Osteoblast (primary cell): ENCODE data around the gene CRYGN. TPM values are rescaled to one million over a fixed set of nuclear protein-coding genes. Genes with fewer than 3 reads are reported as not detected.

Experiments
- DNase-seq: peaks from one replicate; pipeline ENCODE4 v3.0.0; 2011; ENCODE audit warnings: low spot score, mixed read lengths; ENCODE audit not compliant: insufficient read length; ENCODE audit errors: missing footprints
- H2AFZ ChIP-seq: 2 replicates; pipeline ENCODE4 v1.6.0; 2011; ENCODE audit warnings: mild to moderate bottlenecking, low read length
- H3K27ac ChIP-seq: 2 replicates; pipeline ENCODE4 v1.5.1; 2011; ENCODE audit warnings: mild to moderate bottlenecking, low read depth, low read length, moderate library complexity
- H3K27me3 ChIP-seq: 2 replicates; pipeline ENCODE4 v1.6.0; 2012; ENCODE audit warnings: mild to moderate bottlenecking, control low read depth, inconsistent platforms, low read length, moderate library complexity; ENCODE audit not compliant: insufficient read depth
- H3K36me3 ChIP-seq: 2 replicates; pipeline ENCODE4 v1.5.1; 2011; ENCODE audit warnings: mild to moderate bottlenecking, low read length, control low read depth, moderate library complexity; ENCODE audit not compliant: insufficient read depth
- H3K4me1 ChIP-seq: 2 replicates; pipeline ENCODE4 v1.5.1; 2011; ENCODE audit warnings: mild to moderate bottlenecking, low read length, control low read depth, moderate library complexity; ENCODE audit not compliant: insufficient read depth
- H3K4me2 ChIP-seq: 2 replicates; pipeline ENCODE4 v1.6.0; 2011; ENCODE audit warnings: mild to moderate bottlenecking, low read length; ENCODE audit not compliant: insufficient read depth
- H3K4me3 ChIP-seq: fragments of 200-600 bp; sonication (generic); 3 replicates; pipeline ENCODE4 v1.5.1; 2012; ENCODE audit warnings: mild to moderate bottlenecking, low read length, inconsistent platforms; ENCODE audit not compliant: insufficient read depth
- H3K79me2 ChIP-seq: 2 replicates; pipeline ENCODE4 v1.6.0; 2012; ENCODE audit warnings: mild to moderate bottlenecking, low read length, control low read depth, inconsistent platforms; ENCODE audit not compliant: insufficient read depth
- H3K9me3 ChIP-seq: 2 replicates; pipeline ENCODE4 v1.5.1; 2011; ENCODE audit warnings: low read depth, low read length, control low read depth
- H4K20me1 ChIP-seq: 2 replicates; pipeline ENCODE4 v1.6.0; 2012; ENCODE audit warnings: mild to moderate bottlenecking, low read length, control low read depth; ENCODE audit not compliant: insufficient read depth
- total RNA-seq: library from RNA; depleted of rRNA; stranded (reverse); fragments of >200 nt; gene quantifications from 2 replicates; pipeline ENCODE4 v1.2.3, GENCODE V29; 2012
- TF ChIP-seq, protein P1 (sequence below): IDR thresholded peaks from 2 replicates; pipeline ENCODE4 v1.5.1; 2011; ENCODE audit warnings: mild to moderate bottlenecking, low read depth, low read length, moderate library complexity; ENCODE audit errors: extremely low read depth

Gene CRYGN
- total RNA-seq, 1 donor: 0.72 TPM

DNA sequence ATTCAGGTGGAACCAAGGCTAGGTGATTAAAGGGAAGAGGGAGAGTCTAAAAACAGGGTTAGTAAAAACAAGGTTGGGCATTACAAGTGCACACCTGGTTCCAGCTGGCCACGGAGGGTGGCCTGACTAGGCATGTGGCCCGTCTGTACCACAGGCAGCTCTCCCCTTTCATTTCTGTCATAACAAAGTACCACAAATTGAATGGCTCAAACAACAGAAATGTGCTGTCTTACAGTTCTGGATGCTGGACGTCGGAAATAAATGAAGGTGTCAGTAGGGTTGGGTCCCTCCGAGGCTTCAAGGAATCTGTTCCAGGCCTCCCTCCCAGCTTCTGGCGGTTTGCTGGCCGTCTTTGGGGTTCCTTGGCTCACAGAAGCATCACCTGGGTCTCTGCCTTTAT, 16.7 kb downstream of the CRYGN start:
- Histone ChIP-seq H3K27me3 (peaks cover 3% of the 10 kb centered on the region), H3K36me3 (no peaks in the 10 kb centered on the region), H4K20me1 (no peaks in the 10 kb centered on the region), H3K4me3 (no peak overlapping the region), H3K79me2 (no peaks in the 10 kb centered on the region), H3K4me1 (peaks cover 35% of the 10 kb centered on the region), H3K27ac (no peak overlapping the region), H3K9me3 (peaks cover 6% of the 10 kb centered on the region), H2AFZ (no peak overlapping the region), H3K4me2 (no peak overlapping the region)
- DNase-seq: no peak
- TF ChIP-seq, protein P1, sequence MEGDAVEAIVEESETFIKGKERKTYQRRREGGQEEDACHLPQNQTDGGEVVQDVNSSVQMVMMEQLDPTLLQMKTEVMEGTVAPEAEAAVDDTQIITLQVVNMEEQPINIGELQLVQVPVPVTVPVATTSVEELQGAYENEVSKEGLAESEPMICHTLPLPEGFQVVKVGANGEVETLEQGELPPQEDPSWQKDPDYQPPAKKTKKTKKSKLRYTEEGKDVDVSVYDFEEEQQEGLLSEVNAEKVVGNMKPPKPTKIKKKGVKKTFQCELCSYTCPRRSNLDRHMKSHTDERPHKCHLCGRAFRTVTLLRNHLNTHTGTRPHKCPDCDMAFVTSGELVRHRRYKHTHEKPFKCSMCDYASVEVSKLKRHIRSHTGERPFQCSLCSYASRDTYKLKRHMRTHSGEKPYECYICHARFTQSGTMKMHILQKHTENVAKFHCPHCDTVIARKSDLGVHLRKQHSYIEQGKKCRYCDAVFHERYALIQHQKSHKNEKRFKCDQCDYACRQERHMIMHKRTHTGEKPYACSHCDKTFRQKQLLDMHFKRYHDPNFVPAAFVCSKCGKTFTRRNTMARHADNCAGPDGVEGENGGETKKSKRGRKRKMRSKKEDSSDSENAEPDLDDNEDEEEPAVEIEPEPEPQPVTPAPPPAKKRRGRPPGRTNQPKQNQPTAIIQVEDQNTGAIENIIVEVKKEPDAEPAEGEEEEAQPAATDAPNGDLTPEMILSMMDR: no peak

DNA sequence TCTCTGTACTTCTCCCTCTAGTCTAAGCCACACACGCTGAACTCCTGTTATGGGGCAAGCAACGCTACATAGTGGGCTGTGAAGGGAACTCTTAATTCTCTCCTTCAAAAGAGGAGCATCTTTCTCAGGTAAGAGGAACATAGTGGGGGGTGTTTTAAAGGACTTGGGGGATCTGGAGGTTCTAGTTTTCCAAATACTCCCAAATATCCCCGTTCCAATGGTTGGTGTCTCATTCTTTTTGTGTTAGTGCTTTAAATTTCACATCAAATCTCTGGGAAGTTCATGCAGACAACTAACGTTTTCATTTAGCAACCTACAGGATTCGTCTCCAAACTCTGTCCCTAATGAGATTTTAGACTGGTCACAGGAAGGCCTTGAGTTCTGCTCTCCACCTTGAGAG, 17.7 kb downstream of the CRYGN start:
- H3K27me3 ChIP-seq: peaks cover 3% of the 10 kb centered on the region
- H3K9me3 ChIP-seq: peaks cover 6% of the 10 kb centered on the region
- H4K20me1 ChIP-seq: no peaks in the 10 kb centered on the region
- no peak overlapping the region for H3K4me2 ChIP-seq
- H3K4me1 ChIP-seq: peaks cover 29% of the 10 kb centered on the region
- no peak overlapping the region for H3K4me3 ChIP-seq
- TF ChIP-seq, protein P1: no peak
- no peak overlapping the region for H3K27ac ChIP-seq
- H3K36me3 ChIP-seq: no peaks in the 10 kb centered on the region
- H3K79me2 ChIP-seq: no peaks in the 10 kb centered on the region
- H2AFZ ChIP-seq: no peak overlapping the region
- no peak for DNase-seq

DNA sequence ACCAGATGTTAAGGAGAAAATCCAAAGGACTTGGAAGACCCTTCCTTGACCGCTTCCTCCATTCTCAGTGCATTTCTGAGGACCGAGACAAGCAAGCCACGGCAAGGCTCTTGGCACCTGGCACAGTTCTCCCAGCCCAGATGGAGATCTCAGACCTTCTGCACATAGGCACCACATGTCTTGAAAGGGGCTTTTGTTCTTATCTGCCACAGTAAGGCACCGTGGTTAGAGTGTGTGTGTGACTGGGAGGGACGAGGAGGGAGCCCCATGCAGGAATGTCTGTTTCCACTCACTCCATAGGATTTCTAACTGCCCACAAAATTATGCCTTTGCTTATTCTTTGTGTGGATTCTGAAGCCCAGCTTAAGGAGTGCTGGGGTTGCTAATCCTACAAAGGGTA, 19.8 kb downstream of the CRYGN start:
- no peak for DNase-seq
- Histone ChIP-seq H3K4me1 (peaks cover 20% of the 10 kb centered on the region), H3K4me2 (no peak overlapping the region), H3K36me3 (no peaks in the 10 kb centered on the region), H3K27ac (no peak overlapping the region), H4K20me1 (no peaks in the 10 kb centered on the region), H3K4me3 (no peak overlapping the region), H3K27me3 (peaks cover 7% of the 10 kb centered on the region), H3K9me3 (peaks cover 6% of the 10 kb centered on the region), H2AFZ (no peak overlapping the region), H3K79me2 (no peaks in the 10 kb centered on the region)
- TF ChIP-seq, protein P1: no peak

DNA sequence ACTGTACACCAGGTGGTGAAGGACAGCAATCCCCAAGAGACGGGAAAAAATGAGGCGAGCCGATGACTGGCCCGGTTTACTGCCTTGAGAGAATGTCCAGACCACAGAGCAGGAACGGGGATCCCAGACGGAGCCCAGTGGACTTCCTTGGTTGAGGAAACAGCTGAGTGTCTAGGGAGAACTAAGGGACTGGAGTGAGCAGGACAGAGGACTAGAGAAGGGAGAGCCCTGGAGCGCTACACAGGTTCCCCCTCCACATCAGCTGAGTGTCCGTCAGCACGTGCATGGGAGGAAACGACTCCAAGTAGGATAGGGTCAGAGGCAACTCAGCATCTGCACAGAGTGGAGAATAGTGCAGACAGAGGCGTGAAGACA, 23.0 kb downstream of the CRYGN start:
- Histone ChIP-seq H3K9me3 (peaks cover 6% of the 10 kb centered on the region), H2AFZ (no peak overlapping the region), H3K4me3 (no peak overlapping the region), H3K79me2 (no peaks in the 10 kb centered on the region), H3K36me3 (no peaks in the 10 kb centered on the region), H3K27me3 (peaks cover 32% of the 10 kb centered on the region), H4K20me1 (no peaks in the 10 kb centered on the region), H3K4me2 (no peak overlapping the region), H3K27ac (no peak overlapping the region), H3K4me1 (peaks cover 11% of the 10 kb centered on the region)
- peak; percentile 54 for DNase-seq
- TF ChIP-seq, protein P1: no peak
